HCT116 (cell line): ENCODE measurements around the gene STX16.

Source experiments
- CTCF ChIP-seq, 3 experiments: fragments of 200-600 bp in 1 of 3; sonication (generic) in 1 of 3; IDR thresholded peaks in 2 of 3; conservative IDR thresholded peaks in 1 of 3; 2 replicates each; pipeline ENCODE4 v1.5.1; 2012 to 2017; ENCODE audit warnings: low read depth in 2 of 3, low read length in 2 of 3, antibody characterized with exemption in 1 of 3, borderline replicate concordance in 1 of 3, control low read depth in 1 of 3, mild to moderate bottlenecking in 1 of 3, mixed read lengths in 1 of 3, mixed run types in 1 of 3, moderate library complexity in 1 of 3; ENCODE audit not compliant: insufficient read depth in 1 of 3
- EZH2 ChIP-seq: fragments of 200-600 bp; sonication (generic); IDR thresholded peaks from 2 replicates; pipeline ENCODE4 v1.6.1; 2017; ENCODE audit warnings: antibody characterized with exemption, mixed run types
- POLR2A ChIP-seq: IDR thresholded peaks from 2 replicates; pipeline ENCODE4 v1.7.0; 2011; ENCODE audit warnings: borderline replicate concordance; ENCODE audit not compliant: insufficient read depth, insufficient read length; ENCODE audit errors: extremely low read depth
- POLR2AphosphoS5 ChIP-seq: IDR thresholded peaks from 2 replicates; pipeline ENCODE4 v1.6.1; 2011; ENCODE audit warnings: mild to moderate bottlenecking, low read depth, low read length, moderate library complexity
- RAD21 ChIP-seq: IDR thresholded peaks from 2 replicates; pipeline ENCODE4 v1.6.1; 2012; ENCODE audit warnings: low read depth, mild to moderate bottlenecking
- SP1 ChIP-seq: IDR thresholded peaks from 2 replicates; pipeline ENCODE4 v1.6.1; 2012; ENCODE audit warnings: low read depth
- YY1 ChIP-seq: IDR thresholded peaks from 2 replicates; pipeline ENCODE4 v1.6.1; 2011; ENCODE audit warnings: low read length, low read depth, moderate library complexity, mild to moderate bottlenecking; ENCODE audit not compliant: insufficient replicate concordance; ENCODE audit errors: extremely low read depth
- TF ChIP-seq, protein P1 (sequence below): IDR thresholded peaks from 2 replicates; pipeline ENCODE4 v1.6.1; 2012

DNA sequence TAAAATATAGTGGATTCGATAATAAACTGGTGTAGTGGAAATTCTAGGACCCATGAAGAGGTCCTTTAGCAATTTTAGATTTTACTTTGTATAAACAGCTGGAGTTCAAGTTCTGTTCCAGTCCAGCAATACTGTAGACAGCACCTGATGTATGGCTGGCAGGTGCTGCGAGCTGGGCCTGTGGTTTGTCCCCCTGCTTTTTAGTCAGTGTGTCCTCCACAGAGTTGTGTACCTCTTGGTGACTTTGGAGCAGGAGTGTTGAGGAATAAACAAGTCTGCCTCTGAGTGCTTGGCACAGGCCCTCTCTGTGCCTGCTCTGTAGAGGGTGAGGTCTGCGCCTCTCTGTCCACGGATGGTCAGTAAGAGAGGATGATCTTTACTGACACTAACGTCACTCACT lies 13.8 kb downstream of the STX16 start:
- no peak for TF ChIP-seq CTCF (IDR thresholded peaks at IDR 0.05 in 2 of 3, conservative IDR thresholded peaks at IDR 0.05 in 1 of 3; ENCODE audit: borderline replicate concordance in 1 of 3, insufficient read depth in 1 of 3, low read depth in 2 of 3, low read length in 2 of 3)
- no peak for TF ChIP-seq POLR2A
- no peak for TF ChIP-seq EZH2
- TF ChIP-seq, protein P1, sequence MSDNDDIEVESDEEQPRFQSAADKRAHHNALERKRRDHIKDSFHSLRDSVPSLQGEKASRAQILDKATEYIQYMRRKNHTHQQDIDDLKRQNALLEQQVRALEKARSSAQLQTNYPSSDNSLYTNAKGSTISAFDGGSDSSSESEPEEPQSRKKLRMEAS: no peak
- TF ChIP-seq RAD21: no peak
- no peak for TF ChIP-seq POLR2AphosphoS5
- no peak for TF ChIP-seq YY1
- TF ChIP-seq SP1: no peak
